OCI-LY3 (cell line): Measurements from ENCODE around the gene TNS3.

Experiments
- H2AFZ ChIP-seq: fragments of 200-600, 300-600 bp; shearing (Covaris generic); 2 replicates; pipeline ENCODE4 v1.6.0; 2014; ENCODE audit warnings: antibody characterized with exemption, low read depth, low read length
- H3K27ac ChIP-seq: fragments of 200-600, 300-600 bp; sonication (generic); 2 replicates; pipeline ENCODE4 v1.5.1; 2014; ENCODE audit warnings: mild to moderate bottlenecking, low read length, moderate library complexity, mixed read lengths
- H3K27me3 ChIP-seq: fragments of 200-600, 300-600 bp; sonication (generic); 2 replicates; pipeline ENCODE4 v1.6.1; 2014; ENCODE audit warnings: low read depth, low read length, mixed read lengths
- H3K36me3 ChIP-seq: fragments of 200-600, 300-600 bp; sonication (generic); replicated peaks from 2 replicates; pipeline ENCODE3; 2014; ENCODE audit warnings: low read depth, low read length, mixed read lengths
- H3K4me1 ChIP-seq: fragments of 300-600, 200-600 bp; sonication (generic); 2 replicates; pipeline ENCODE4 v1.6.1; 2014; ENCODE audit warnings: low read length, mixed read lengths
- H3K4me2 ChIP-seq: fragments of 200-600, 300-600 bp; sonication (generic); 2 replicates; pipeline ENCODE4 v1.6.1; 2014; ENCODE audit warnings: low read length, mixed read lengths
- H3K4me3 ChIP-seq: fragments of 300-600, 200-600 bp; sonication (generic); 2 replicates; pipeline ENCODE4 v1.5.1; 2014; ENCODE audit warnings: antibody characterized with exemption, mild to moderate bottlenecking, low read length, moderate library complexity
- H3K79me2 ChIP-seq: fragments of 300-600, 200-600 bp; shearing (Covaris generic); 2 replicates; pipeline ENCODE4 v1.6.1; 2014; ENCODE audit warnings: mild to moderate bottlenecking, low read length, mixed read lengths
- H3K9ac ChIP-seq: fragments of 300-600, 200-600 bp; shearing (Covaris generic); 2 replicates; pipeline ENCODE4 v1.6.0; 2014; ENCODE audit warnings: mild to moderate bottlenecking, low read length, moderate library complexity
- H3K9me3 ChIP-seq: fragments of 200-600, 300-600 bp; shearing (Covaris generic); 2 replicates; pipeline ENCODE4 v1.6.1; 2014; ENCODE audit warnings: low read length, mixed read lengths; ENCODE audit not compliant: insufficient read depth
- H4K20me1 ChIP-seq: fragments of 200-600, 300-600 bp; sonication (generic); 2 replicates; pipeline ENCODE4 v1.6.1; 2016; ENCODE audit warnings: low read length, mixed read lengths; ENCODE audit not compliant: insufficient read depth
- CTCF ChIP-seq: fragments of 200-600, 300-600 bp; sonication (generic); IDR thresholded peaks from 2 replicates; pipeline ENCODE4 v1.5.1; 2014; ENCODE audit warnings: antibody characterized with exemption, low read length, low read depth
- EZH2phosphoT487 ChIP-seq: fragments of 200-600 bp; shearing (Covaris generic); IDR thresholded peaks from 2 replicates; pipeline ENCODE4 v1.6.1; 2018; ENCODE audit warnings: antibody characterized with exemption, mixed run types, low read depth

TNS3 gene

DNA sequence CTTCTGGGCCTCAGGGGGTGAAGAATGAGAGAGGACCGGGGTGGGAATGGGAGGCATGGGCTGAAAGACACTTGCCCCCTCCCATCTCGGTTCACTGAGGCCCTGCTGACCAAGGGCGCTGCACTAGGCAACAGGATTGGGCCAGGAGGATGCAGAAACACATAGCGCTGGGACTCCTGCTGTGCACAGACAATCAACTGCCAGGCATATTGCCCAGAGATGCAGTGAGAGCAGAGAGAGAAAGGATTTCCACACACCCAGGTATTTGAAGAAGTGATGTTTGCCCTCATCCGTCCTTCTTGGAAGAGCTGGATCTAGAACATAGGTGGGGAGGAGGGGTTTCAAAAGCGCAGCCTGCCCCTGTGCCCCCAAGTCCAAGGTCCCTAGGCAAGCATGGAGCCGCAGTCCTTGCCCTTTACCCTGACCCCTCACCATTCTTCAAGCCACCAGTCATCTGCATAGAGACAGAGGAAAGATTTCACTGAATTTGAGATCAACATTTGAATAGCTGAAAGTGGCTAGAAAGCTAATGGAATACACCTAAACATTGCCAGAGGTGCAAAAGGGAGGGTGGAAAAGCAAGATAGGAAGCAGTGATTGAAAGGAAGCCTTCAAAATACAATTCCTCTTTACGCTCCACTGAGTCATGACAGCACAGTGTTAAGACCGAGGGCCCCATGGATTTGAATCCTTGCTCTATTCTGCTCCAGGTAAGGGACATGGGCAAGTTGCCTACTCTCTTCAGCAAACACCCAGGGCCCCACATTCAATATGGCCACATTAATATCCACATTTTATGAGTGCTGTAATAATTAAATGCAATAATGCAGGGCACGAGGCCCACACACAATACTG is 44.2 kb upstream of the TNS3 start:
- Histone ChIP-seq H2AFZ (no peak overlapping the region), H4K20me1 (no peaks in the 10 kb centered on the region), H3K9ac (no peak overlapping the region), H3K4me2 (no peak overlapping the region), H3K27ac (no peak overlapping the region), H3K9me3 (no peaks in the 10 kb centered on the region), H3K79me2 (no peaks in the 10 kb centered on the region), H3K27me3 (no peaks in the 10 kb centered on the region), H3K4me1 (peaks cover 12% of the 10 kb centered on the region), H3K36me3 (no peaks in the 10 kb centered on the region), H3K4me3 (no peak overlapping the region)
- no peak for TF ChIP-seq CTCF
- TF ChIP-seq EZH2phosphoT487, result no peak

- TF ChIP-seq EZH2phosphoT487 (no peak), CTCF (no peak)
- no peak overlapping the region for H3K9ac ChIP-seq
- no peaks in the 10 kb centered on the region for H3K27me3 ChIP-seq
- H3K36me3 ChIP-seq, result no peaks in the 10 kb centered on the region
- no peaks in the 10 kb centered on the region for H4K20me1 ChIP-seq
- no peaks in the 10 kb centered on the region for H3K9me3 ChIP-seq
- no peak overlapping the region for H3K4me2 ChIP-seq
- peaks cover 12% of the 10 kb centered on the region for H3K4me1 ChIP-seq
- no peaks in the 10 kb centered on the region for H3K79me2 ChIP-seq
- H3K4me3 ChIP-seq, result no peak overlapping the region
- H2AFZ ChIP-seq, result no peak overlapping the region
- H3K27ac ChIP-seq, result no peak overlapping the region
Observed at GRCh38 chr7:47624689-47625088, 42.8 kb upstream of the TNS3 start.

DNA sequence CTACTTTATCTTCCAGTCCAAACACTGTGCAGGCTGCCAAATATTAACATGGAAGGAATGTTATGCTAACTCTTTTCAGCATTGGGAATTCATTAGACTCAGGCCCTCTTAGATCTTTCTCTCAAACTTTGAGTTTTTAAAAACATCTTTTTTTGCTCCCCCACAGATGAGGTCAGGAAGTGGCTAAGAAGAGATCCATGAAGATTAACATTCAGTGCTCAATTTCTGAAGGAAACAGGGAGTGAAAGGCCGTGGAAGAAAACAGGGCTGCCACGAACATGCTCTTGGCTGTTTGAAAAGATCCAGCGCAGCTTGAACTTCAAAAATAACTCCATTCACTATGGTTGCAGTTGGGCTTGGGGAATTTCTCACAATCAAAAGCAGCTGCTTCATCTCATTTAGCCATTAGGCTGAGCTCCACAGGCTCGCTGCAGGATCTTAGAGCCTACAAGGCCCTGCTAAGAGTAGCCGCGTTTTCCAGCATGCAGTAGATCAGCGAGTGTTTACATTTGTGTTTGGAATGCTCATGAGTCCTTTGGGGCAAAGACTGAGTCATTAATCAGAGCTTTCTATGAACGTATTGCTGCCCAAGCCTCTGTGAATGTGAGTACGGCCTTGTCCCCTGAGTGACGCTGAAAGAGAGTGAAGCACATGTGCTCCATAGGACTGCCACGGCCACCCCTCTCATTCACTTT is 41.2 kb upstream of the TNS3 start:
- Histone ChIP-seq H3K36me3 (no peaks in the 10 kb centered on the region), H3K79me2 (no peaks in the 10 kb centered on the region), H2AFZ (no peak overlapping the region), H3K9me3 (no peaks in the 10 kb centered on the region), H4K20me1 (no peaks in the 10 kb centered on the region), H3K4me3 (no peak overlapping the region), H3K9ac (no peak overlapping the region), H3K27ac (no peak overlapping the region), H3K4me1 (peaks cover 11% of the 10 kb centered on the region), H3K27me3 (no peaks in the 10 kb centered on the region), H3K4me2 (no peak overlapping the region)
- TF ChIP-seq CTCF (no peak), EZH2phosphoT487 (no peak)

- Histone ChIP-seq H3K27ac (no peak overlapping the region), H3K4me1 (peaks cover 5% of the 10 kb centered on the region), H3K79me2 (no peaks in the 10 kb centered on the region), H4K20me1 (no peaks in the 10 kb centered on the region), H3K4me2 (no peak overlapping the region), H3K9ac (no peak overlapping the region), H3K4me3 (no peak overlapping the region), H3K27me3 (no peaks in the 10 kb centered on the region), H3K36me3 (no peaks in the 10 kb centered on the region), H2AFZ (no peak overlapping the region), H3K9me3 (no peaks in the 10 kb centered on the region)
- TF ChIP-seq EZH2phosphoT487 (no peak), CTCF (no peak)
Observed at GRCh38 chr7:47622586-47622945, 40.7 kb upstream of the TNS3 start.
